HG03460 (cell line): ENCODE measurements around the gene EXOC7.
"Not testable (repeated sequence)": the region's sequence is repeated elsewhere in the genome, so short reads cannot be mapped to it uniquely, and the experiment has no call there.

Experiments
- ATAC-seq: cut with Tn5 transposase; IDR thresholded peaks from one replicate; pipeline ENCODE4 v1.9.1; 2021; ENCODE audit not compliant: unreplicated experiment

The EXOC7 gene

GRCh38 chr17:76046064-76046463, 57.5 kb downstream of the EXOC7 start:
- ATAC-seq, result no peak

GRCh38 chr17:76044475-76045007, 59.0 kb downstream of the EXOC7 start:
- not testable (repeated sequence) for ATAC-seq

- not testable (repeated sequence) for ATAC-seq
Observed at GRCh38 chr17:76042868-76043267, 60.7 kb downstream of the EXOC7 start.

GRCh38 chr17:76040376-76040775, 63.2 kb downstream of the EXOC7 start:
- no peak for ATAC-seq

- no peak for ATAC-seq
Observed at GRCh38 chr17:76039121-76039520, 64.5 kb downstream of the EXOC7 start.

GRCh38 chr17:76038050-76038449, 65.5 kb downstream of the EXOC7 start:
- ATAC-seq, result no peak

GRCh38 chr17:76036497-76037261, 66.9 kb downstream of the EXOC7 start:
- ATAC-seq, result no peak

GRCh38 chr17:76034428-76035350, 68.9 kb downstream of the EXOC7 start:
- ATAC-seq, result no peak

- ATAC-seq, result no peak
Observed at GRCh38 chr17:76033139-76033538, 70.4 kb downstream of the EXOC7 start.

GRCh38 chr17:76032780-76033108, 70.8 kb downstream of the EXOC7 start:
- ATAC-seq, result no peak

- ATAC-seq, result no peak
Observed at GRCh38 chr17:76032073-76032779, 71.4 kb downstream of the EXOC7 start.
